Smooth muscle cell of bladder (primary cell): Measurements from ENCODE around the gene PHF10. TPM values are rescaled to one million over a fixed set of nuclear protein-coding genes. Genes with fewer than 3 reads are reported as not detected.

Experiments
- total RNA-seq: library from RNA; depleted of rRNA; stranded (reverse); fragments of >200 nt; gene quantifications from 2 replicates; pipeline ENCODE4 v1.2.3, GENCODE V29; 2014

Gene PHF10
- 22.3 and 22.5 TPM in 2 replicates for total RNA-seq

GRCh38 chr6:169724494-169725124 is at the start of gene PHF10:
Gene PHF10, minus strand, starts transcription at chr6:169724500. Its CDS starts 569 bp downstream, at chr6:169723931.

GRCh38 chr6:169751242-169752073 is 27.2 kb upstream of the PHF10 start, which contains the start of the genes DYNLT2 and ERMARD:
Gene DYNLT2, minus strand, starts transcription at chr6:169751572. Its CDS starts 114 bp downstream, at chr6:169751458.
Gene ERMARD, plus strand, starts transcription at chr6:169751622. Its CDS starts 36 bp downstream, at chr6:169751658.

GRCh38 chr6:169701954-169702839 is 22.1 kb downstream of the PHF10 start, which contains the start of the genes C6orf120 and WDR27:
Gene C6orf120, plus strand, starts transcription at chr6:169702126. Its CDS starts 334 bp downstream, at chr6:169702460.
Gene WDR27, minus strand, starts transcription at chr6:169702029. Its CDS starts 13,024 bp downstream, at chr6:169689005.

Other genes starting within 250 kb of the PHF10 start
- gene WDR27, start 22.5 kb downstream of the PHF10 start, total RNA-seq: 14.6 and 19.0 TPM in 2 replicates
- 34.7 and 40.5 TPM in 2 replicates for gene C6orf120, start 22.4 kb downstream of the PHF10 start, total RNA-seq
- gene DYNLT2, start 27.1 kb upstream of the PHF10 start, total RNA-seq: 0.65 and 0.85 TPM in 2 replicates
- gene ERMARD, start 27.1 kb upstream of the PHF10 start, total RNA-seq: 22.7 and 27.3 TPM in 2 replicates